Tibial nerve (tissue), 4 donors: Measurements from ENCODE around the gene SEC22C. TPM values are rescaled to one million over a fixed set of nuclear protein-coding genes. Genes with fewer than 3 reads are reported as not detected.

Experiments used
- DNase-seq, 2 donors: peaks; one replicate each; pipeline ENCODE4 v3.0.0-alpha.2; 2019; ENCODE audit warnings: low spot score in 2 of 2
- H3K27ac ChIP-seq, 4 donors: fragments of 200-600 bp; sonication (generic) in 3 of 4; one replicate each; pipeline ENCODE4 v1.5.1; 2017 to 2019; ENCODE audit warnings: mild to moderate bottlenecking in 1 of 4
- H3K27me3 ChIP-seq, 2 donors: fragments of 200-600 bp; sonication (generic) in 1 of 2; one replicate each; pipeline versions ENCODE4 v1.5.1 to v1.6.0; 2017 to 2019
- H3K36me3 ChIP-seq, 3 donors: fragments of 200-600 bp; sonication (generic); one replicate each; pipeline ENCODE4 v1.5.1; 2018 to 2019
- H3K4me1 ChIP-seq, 4 donors: fragments of 200-600 bp; sonication (generic) in 3 of 4; one replicate each; pipeline ENCODE4 v1.5.1; 2017 to 2019
- H3K4me3 ChIP-seq, 4 donors: fragments of 200-600 bp; sonication (generic) in 3 of 4; one replicate each; pipeline ENCODE4 v1.5.1; 2017 to 2019; ENCODE audit warnings: mild to moderate bottlenecking in 1 of 4, moderate library complexity in 1 of 4
- H3K9me3 ChIP-seq, 4 donors: fragments of 200-600 bp; sonication (generic) in 3 of 4; one replicate each; pipeline ENCODE4 v1.5.1; 2017 to 2019
- CTCF ChIP-seq, 5 experiments: fragments of 200-600 bp in 3 of 5; fragments of 450-650 bp in 2 of 5; sonication (generic) in 3 of 5; IDR thresholded peaks; one replicate each; pipeline ENCODE4 v1.5.1; 2016 to 2019; ENCODE audit warnings: antibody characterized with exemption in 5 of 5, mild to moderate bottlenecking in 3 of 5, moderate library complexity in 2 of 5
- EP300 ChIP-seq, 2 donors: sonication (generic); formaldehyde crosslinking; IDR thresholded peaks; one replicate each; pipeline ENCODE4 v1.6.1; 2017; ENCODE audit warnings: antibody characterized with exemption in 2 of 2, mild to moderate bottlenecking in 1 of 2
- POLR2A ChIP-seq, 2 donors: fragments of 450-650 bp; IDR thresholded peaks; one replicate each; pipeline ENCODE4 v1.6.1; 2017; ENCODE audit warnings: antibody characterized with exemption in 2 of 2, mild to moderate bottlenecking in 2 of 2, moderate library complexity in 2 of 2
- WGBS, 2 donors: methylation state at CpG; one replicate each; pipeline ENCODE4 v1.1.5; 2018; 5-methylcytosine and 5-hydroxymethylcytosine counted together
- total RNA-seq, 4 donors: library from RNA; depleted of rRNA; stranded (reverse); fragments of >200 nt; gene quantifications; one replicate each; pipeline ENCODE4 v1.1.0, GENCODE V29; 2016

SEC22C gene
- total RNA-seq, 4 donors from 2014 or later, result 74.1 to 95.3 (median 86.1) TPM

- H3K4me3 ChIP-seq, result no peak overlapping the region
- TF ChIP-seq CTCF (IDR thresholded peaks at IDR 0.05), result no peak
- TF ChIP-seq EP300 (IDR thresholded peaks at IDR 0.05), result no peak
- no peak for TF ChIP-seq POLR2A (IDR thresholded peaks at IDR 0.05)
- H3K9me3 ChIP-seq, result no peaks in the 10 kb centered on the region
- peak overlapping the region in 1 of 4 donors; percentile 62 for H3K27ac ChIP-seq
- 88 to 91% methylated on average over 6 of the region's 6 CpGs for WGBS, 2 donors
- H3K4me1 ChIP-seq, result peaks cover 0 to 23% (median 12%) of the 10 kb centered on the region in 4 donors
- no peaks in the 10 kb centered on the region for H3K36me3 ChIP-seq
- DNase-seq, result no peak
- H3K27me3 ChIP-seq, result peaks cover 0 to 30% of the 10 kb centered on the region in 2 donors
Measured at GRCh38 chr3:42505128-42505848, 76.5 kb downstream of the SEC22C start.

GRCh38 chr3:42504334-42505127 is 77.2 kb downstream of the SEC22C start:
- TF ChIP-seq EP300 (IDR thresholded peaks at IDR 0.05) (no peak), CTCF (IDR thresholded peaks at IDR 0.05) (no peak), POLR2A (IDR thresholded peaks at IDR 0.05) (no peak)
- Histone ChIP-seq H3K9me3 (no peaks in the 10 kb centered on the region), H3K4me1 (peaks cover 0 to 23% (median 12%) of the 10 kb centered on the region in 4 donors), H3K27ac (peak overlapping the region in 1 of 4 donors; percentile 62), H3K27me3 (peaks cover 0 to 38% of the 10 kb centered on the region in 2 donors), H3K36me3 (no peaks in the 10 kb centered on the region), H3K4me3 (no peak overlapping the region)
- WGBS, 2 donors, result 70 to 76% methylated on average over 10 of the region's 10 CpGs
- no peak for DNase-seq

- no peaks in the 10 kb centered on the region for H3K9me3 ChIP-seq
- DNase-seq, result no peak
- H3K36me3 ChIP-seq, result no peaks in the 10 kb centered on the region
- peak overlapping the region in 1 of 4 donors; percentile 56 for H3K27ac ChIP-seq
- peak overlapping the region in 1 of 4 donors; percentile 60 for H3K4me3 ChIP-seq
- H3K4me1 ChIP-seq, result peaks cover 0 to 23% (median 12%) of the 10 kb centered on the region in 4 donors
- no peak for TF ChIP-seq EP300 (IDR thresholded peaks at IDR 0.05)
- H3K27me3 ChIP-seq, result peaks cover 0 to 40% of the 10 kb centered on the region in 2 donors
- 93 to 95% methylated on average over 4 of the region's 4 CpGs for WGBS, 2 donors
Measured at GRCh38 chr3:42503957-42504333, 77.8 kb downstream of the SEC22C start.

GRCh38 chr3:42503251-42503924 is 78.4 kb downstream of the SEC22C start:
- no peak for TF ChIP-seq CTCF (IDR thresholded peaks at IDR 0.05)
- no peak for TF ChIP-seq POLR2A (IDR thresholded peaks at IDR 0.05)
- no peak for TF ChIP-seq EP300 (IDR thresholded peaks at IDR 0.05)
- DNase-seq, result no peak
- peaks cover 0 to 40% of the 10 kb centered on the region in 2 donors for H3K27me3 ChIP-seq
- H3K4me3 ChIP-seq, result peak overlapping the region in 3 of 4 donors; percentile 28 to 60 (median 48)
- peak overlapping the region in 1 of 4 donors; percentile 67 for H3K27ac ChIP-seq
- WGBS, 2 donors, result 52 to 56% methylated on average over 4 of the region's 4 CpGs
- no peaks in the 10 kb centered on the region for H3K9me3 ChIP-seq
- no peaks in the 10 kb centered on the region for H3K36me3 ChIP-seq
- peaks cover 0 to 23% (median 12%) of the 10 kb centered on the region in 4 donors for H3K4me1 ChIP-seq

GRCh38 chr3:42502429-42503250 is 79.1 kb downstream of the SEC22C start, which contains the start of gene VIPR1:
Gene VIPR1, plus strand, starts transcription at chr3:42502643. Its CDS starts 93 bp downstream, at chr3:42502736.
- peaks cover 0 to 23% (median 12%) of the 10 kb centered on the region in 4 donors for H3K4me1 ChIP-seq
- no peak for DNase-seq
- 11 to 12% methylated on average over 41 to 52 of the region's 69 CpGs for WGBS, 2 donors
- peaks cover 0 to 40% of the 10 kb centered on the region in 2 donors for H3K27me3 ChIP-seq
- peak within 1 kb of the TSS in 2 of 4 donors; percentile 33 to 67 for H3K27ac ChIP-seq
- H3K9me3 ChIP-seq, result no peaks in the 10 kb centered on the region
- H3K36me3 ChIP-seq, result no peaks in the 10 kb centered on the region
- peak within 1 kb of the TSS; percentile 28 to 60 (median 40) for H3K4me3 ChIP-seq
- TF ChIP-seq EP300 (IDR thresholded peaks at IDR 0.05) (no peak), CTCF (IDR thresholded peaks at IDR 0.05) (no peak), POLR2A (IDR thresholded peaks at IDR 0.05) (no peak)
